NCI-H2081 (cell line): ENCODE results near the gene OSBPL3.

Experiments used
- DNase-seq, 2 experiments: peaks; one replicate each; lab custom pipeline; 2025; lab: John Stamatoyannopoulos, UW

Gene OSBPL3

DNA sequence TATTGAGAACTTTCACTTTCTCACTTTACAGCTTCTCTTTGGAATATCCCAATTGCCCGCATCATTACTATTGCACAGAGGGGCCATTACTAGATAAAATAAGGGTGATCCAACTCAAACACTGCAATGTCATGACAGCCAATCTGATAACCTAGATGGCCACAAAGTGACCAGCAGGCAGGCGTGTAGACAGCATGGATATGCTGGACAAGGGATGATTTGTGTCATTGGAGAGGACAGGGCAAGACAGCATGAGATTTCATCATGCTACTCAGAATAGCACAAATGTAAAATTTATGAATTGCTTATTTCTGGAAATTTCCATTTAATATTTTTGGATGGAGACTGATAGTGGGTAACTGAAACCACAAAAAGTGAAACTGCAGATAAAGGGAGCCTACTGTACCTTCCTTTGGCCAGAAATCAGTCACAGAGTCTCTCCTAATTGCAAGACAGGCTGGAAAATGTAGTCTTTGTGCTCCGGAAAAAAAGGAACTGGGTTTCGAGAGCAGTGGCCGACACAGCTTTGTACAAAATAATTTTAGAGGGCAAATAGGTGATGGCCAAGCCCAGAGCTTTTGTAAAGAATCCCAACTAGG, 216.6 kb downstream of the OSBPL3 start:
- no peak for DNase-seq

DNA sequence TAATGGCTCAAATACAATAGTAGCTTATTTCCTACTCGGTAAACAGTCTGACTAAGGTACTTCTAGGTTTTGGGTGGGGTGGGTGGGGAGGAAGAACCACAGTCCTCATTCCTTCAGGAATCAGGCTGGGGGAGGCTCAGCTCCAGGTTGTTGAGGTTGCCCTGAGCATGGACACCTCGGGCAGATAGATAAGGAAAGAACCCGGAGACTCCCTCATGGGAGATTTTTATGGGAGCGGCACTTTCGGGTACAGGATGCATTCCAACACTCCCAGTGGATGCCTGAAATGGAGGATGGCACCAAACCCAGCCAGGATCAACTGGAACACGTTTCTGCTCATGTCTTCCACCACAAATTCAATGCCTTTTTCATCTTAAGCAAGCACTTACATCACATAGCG, 217.2 kb downstream of the OSBPL3 start:
- no peak for DNase-seq

DNA sequence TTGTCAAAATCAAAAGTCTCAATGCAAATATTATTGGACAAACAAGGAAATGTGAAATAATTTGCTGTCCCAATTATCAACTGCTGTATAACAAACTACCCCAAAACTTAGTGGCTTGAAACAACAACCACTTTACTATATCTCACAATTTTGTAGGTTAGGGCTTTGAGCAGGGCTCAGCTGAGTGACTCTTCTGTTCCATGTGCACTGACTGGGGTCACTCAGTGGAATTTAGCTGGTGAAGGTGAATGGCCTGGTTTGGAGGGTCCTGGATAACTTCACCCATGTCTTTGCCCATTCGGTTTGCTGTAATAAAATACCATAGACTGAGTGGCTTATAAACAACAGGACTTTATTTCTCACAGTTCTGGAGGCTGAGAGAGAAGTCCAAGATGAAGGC, 219.0 kb downstream of the OSBPL3 start:
- DNase-seq, result no peak

DNA sequence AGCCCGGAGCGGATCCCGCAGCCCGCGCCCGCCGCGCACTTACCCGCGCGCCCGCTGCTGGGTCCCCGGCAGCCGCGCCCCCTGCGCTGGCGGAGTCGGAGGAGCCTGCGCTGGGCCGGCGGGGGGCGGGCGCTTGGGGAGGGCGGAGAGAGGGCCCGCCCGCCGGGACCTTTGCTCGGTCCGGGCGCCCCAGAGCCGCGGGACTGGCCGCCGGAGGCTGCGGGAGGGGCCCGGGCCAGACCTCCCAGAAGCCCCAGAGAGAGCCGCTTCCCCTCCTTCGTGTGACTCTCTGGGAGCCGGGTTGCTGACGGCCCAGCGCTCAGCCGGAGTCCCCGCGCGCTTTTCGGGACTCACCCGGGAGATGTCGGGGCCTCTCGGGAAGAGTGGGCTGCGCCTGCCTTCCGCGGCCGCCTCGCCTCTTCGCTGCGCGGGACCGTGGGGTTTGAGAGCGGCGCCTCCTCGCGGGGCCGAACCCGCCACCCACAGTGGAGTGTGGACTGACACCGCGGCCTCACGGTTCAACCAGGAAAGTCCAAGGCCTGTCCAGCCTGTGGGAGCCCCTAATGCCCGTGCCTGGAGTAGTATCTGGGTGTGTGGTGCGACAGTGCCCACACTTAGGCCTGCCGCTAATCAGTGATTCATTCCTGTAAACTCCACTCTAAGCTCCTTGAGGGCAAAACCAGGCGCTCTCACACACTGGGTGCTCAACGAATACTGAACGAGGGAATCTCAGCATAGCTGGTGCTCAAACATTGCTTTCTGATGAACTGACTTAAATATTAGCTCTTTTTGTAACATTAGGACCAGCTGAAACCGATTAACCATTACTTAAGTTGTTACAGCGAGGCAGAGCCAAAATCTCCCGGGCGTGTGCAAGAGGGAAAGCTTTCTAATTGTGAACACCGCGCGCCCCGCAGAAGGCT, 222.4 kb downstream of the OSBPL3 start, which contains the start of gene GSDME:
GSDME (minus strand) TSS at position 112 of the 923 bp plus-strand sequence. CDS start 7,690 bp downstream, outside the sequence.
- DNase-seq, result no peak

DNA sequence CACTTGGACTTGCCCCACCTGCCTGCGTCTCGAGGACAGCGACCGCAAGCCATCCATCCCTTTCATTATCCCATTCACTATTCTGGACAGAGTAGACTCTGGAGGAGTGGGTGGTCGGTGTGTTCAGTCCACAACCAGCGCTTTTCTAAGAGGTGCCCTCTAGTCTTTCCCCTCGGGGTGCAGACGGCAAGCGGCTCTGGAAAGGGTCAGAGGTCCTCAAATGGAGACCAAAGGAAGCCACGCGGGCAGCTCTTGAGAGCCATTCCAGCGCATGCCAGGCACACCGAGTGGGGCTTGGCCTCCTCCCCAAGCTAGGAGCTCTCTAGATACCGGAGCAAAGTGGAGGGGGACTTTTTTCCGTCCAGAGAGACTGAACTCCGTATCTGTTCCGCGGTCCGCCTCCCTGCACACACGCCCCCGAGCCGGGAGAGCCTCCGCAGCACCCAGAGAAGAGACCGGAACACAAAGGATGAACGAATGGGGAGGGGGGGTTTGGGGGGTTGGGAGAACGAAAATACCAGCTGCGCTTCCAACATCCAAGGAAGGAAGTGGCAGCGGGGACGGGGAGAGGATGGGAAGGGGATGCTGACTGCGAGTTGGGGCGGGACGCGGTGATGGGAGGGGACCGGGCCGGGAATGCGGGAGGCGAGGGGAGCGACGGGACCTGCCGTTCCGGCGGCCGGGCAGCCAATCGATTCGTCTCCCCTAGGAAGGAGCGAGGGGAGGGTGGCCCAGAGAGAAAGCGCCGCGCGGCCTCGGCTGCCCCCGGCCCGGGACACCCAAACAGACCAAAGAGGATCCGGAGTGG, 223.2 kb downstream of the OSBPL3 start:
- DNase-seq, result peak; percentile 10 to 17

DNA sequence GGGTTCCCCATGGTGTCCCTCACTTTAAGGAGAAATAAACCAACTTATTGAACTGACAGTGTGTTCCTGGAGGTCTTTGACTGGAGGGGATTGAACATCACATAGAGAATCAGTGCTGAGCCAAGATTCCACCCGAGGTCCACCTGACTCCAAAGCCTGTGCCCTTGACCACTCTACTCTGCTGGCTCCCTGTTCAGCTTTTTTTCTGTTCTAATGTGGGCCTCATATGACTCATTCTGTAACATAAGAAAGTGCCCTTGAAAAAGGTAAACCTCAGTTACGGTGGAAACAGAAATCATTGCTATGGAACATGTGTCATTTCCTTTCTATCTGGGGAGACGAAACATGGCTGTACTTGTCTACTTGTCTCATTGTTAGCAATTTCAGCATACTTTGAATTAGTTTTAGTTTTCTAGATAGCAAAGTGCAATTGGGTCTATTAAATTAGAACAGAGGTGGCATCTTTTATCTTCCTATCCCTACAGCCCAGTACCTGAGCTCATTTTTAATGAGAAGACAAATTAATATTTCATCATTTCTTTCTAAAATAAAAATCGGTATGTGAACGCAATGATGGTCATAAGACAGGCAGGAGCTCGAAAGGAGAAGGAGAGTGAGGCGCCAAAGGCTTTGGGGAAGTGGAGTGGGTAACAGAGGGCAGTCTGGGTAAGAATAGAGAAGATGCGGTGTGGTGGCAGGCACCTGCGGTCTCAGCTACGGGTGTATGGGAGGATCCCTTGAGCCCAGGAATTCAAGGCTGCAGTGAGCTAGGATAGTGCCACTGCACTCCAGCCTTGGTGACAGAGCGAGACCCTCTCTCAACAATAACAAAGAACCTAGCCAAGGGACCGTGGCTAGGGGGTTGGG, 224.2 kb downstream of the OSBPL3 start:
- DNase-seq, result no peak

DNA sequence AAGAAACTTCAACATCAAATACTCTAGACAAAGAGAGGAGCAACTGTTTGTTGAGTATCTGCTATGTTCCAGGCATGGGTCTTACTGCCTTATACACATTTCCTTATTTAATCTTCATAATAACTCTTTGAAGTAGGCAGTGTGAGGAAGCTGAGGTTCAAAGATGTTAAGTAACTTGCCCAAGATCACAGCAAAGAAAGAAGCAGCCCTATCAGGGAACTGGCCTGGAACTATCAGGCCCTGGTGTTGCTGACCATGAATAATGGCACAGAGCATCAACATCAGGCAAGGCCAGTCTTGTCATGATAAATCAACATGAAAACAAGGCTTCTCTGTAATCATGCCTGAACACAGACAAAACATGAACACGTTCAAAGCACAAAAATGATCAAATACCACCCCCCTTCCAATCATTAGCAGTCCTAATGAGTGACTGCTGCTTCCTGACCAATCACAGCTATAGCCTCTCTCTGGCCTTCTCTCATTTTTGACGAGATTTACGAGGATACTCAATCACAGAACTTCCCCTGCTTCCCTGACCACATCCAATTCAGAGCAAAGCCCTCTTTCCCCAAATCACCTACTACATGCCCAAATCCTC, 225.0 kb downstream of the OSBPL3 start:
- no peak for DNase-seq

DNA sequence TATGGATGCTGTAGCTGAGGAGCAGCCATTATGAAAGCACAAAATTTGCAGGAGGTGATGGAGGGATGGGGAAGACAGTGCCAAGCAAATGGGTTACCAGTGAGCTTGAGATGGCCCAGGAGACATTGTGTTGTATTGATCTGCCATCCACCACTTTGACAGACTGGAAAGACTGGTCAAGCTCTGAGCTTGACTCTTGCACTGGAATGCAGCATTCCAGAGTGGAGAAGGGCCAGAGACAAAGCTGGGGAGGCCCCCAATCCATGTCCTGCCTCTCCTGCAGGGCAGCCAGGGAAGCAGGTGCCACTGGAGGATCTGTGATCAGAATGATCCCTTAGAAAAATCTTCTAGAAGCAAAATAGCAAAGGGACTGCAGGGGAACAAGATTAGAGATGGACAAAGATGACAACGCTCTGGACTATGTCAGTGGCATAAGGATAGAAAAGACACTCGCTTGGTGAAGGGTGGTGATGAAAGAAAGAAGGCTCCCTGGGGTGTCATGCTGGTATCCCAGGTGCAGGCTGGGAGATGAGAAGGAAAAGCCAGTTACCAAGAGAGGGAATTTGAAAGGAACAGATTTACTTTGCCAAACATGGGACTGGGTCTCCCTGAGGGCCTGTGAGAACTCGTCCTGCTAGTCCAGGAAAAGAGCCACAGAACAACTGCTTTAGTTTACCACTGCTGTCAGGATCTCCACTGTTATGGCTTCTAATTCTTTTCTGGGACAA, 227.7 kb downstream of the OSBPL3 start:
- DNase-seq, result no peak

DNA sequence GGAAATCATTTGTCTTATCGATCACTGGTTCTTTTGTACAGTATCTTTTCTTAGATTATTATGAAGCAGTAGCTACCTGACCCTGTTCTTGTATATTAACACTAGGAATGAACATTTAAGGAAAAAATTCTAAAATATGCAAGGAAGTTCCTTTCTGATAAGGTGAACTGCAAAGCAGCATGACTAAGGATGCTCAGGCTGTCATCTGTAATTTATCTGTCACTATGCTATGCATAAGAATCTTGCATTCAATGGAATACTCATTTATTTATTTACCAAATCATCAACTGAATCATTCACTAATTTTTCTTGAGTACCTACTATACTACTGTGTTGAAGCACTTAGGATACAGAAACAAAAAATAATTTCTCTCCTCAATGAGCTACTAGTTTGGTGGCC, 228.5 kb downstream of the OSBPL3 start:
- no peak for DNase-seq

DNA sequence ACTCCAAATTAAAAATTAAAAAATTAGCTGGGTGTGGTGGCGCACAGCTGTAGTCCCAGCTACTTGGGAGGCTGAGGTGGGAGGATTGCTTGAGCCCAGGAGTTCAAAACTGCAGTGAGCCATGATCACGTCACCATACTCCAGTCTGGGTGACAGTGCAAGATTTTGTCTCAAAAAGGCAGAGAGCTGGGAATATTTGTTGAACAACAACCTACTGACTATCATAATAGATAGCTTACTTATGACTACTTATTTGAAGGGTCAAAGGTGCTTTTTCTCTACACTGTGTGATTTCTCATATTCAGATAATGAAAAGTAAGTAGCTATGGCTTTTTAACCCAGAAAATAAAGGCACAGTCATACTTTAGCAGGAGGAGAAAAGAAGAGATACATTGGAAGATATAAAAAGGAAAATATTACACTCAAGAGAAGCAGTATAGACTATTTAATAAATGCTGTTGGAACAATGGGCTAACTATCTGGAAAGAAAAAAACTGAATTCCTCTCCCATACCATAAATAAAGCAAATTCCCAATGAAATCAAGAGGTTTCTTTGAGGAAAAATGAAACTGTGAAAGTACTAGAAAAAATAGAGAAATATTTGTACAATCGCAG, 229.4 kb downstream of the OSBPL3 start:
- DNase-seq, result no peak

DNA sequence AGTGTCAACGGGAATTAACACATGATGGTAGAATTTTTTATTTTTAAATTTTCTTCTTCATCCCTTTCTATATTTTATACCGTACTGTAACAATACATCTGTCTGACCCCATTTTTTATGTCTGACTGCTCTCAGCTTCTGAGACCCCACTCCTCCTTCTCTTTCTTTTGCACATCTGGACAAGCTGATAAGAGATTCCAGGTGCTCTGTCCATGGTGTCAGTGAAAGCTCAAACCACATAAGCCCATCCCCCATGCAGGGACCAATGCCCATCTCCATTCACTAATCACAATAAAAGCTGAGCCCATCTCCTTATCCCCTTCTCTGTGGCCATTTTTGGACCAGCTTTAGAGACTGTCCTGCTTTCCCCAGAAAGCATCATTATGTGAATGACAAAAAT, 231.5 kb downstream of the OSBPL3 start:
- no peak for DNase-seq
